Inflammatory macrophage treated with lipopolysaccharide for 1 hour (primary cell): ENCODE measurements around the gene IL4I1.

ENCODE experiments used
- DNase-seq, 2 donors: peaks; one replicate each; pipeline ENCODE4 v3.0.0-alpha.2; 2020 to 2022

IL4I1 gene

DNA sequence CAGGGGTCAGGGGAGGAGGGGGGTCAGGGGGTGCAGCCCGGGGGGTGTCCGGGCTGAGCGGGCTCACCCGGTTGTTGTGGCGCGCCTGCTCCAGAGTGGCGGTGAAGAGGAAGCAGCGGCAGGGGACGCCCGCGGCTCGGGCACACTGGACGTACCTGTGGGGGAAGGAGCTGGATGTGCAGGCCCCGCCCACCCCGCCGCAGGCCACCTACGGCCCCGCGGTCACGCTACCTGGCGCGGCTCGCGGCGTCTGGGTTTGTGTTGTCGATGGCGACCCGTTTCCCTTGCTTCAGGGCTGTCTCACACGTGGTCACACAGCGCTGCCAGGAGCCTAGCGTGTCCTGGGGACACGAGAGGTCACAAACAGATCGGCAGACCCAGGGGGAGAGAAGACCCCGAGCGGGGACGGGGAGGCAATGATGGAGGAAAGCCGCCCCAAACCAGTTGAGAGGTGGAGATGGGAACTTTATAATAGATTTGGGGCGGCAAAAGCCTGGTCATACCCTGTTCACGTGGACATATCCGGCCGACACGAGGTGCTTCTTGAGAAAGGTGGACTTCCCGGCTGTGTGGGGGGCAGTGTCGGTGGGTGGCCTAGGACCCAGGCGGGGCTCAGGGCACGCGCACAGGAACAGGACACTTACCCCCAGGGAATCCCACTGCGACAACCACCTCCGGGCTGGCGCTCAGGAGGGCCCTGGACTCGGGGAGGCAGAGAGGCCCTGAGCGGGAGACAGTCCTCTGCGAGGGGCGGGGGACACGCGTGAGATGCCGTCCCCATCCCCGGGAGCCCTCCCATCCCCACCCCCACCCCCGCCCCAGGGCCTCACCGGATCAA is 34.9 kb downstream of the IL4I1 start:
- DNase-seq = no peak

DNA sequence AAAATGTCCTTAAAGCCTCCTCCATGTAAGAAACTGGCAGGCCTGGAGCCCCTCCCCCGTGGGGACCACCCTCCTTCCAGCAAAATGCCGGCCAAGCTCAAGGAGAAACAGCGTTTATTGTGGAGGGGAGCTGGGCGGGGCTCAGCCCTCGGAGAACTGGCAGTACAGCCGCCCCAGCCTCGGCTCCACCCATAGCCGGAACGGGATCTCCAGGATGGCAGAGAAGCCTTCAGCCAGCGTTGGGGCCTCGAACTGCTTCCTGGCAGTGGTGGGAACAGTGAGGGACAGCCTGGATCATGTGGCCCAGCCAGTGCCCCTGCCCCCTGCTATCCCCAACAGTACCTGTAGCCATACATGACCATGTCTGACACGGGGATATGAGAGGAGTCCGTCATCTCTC is 35.6 kb downstream of the IL4I1 start:
- DNase-seq = no peak

DNA sequence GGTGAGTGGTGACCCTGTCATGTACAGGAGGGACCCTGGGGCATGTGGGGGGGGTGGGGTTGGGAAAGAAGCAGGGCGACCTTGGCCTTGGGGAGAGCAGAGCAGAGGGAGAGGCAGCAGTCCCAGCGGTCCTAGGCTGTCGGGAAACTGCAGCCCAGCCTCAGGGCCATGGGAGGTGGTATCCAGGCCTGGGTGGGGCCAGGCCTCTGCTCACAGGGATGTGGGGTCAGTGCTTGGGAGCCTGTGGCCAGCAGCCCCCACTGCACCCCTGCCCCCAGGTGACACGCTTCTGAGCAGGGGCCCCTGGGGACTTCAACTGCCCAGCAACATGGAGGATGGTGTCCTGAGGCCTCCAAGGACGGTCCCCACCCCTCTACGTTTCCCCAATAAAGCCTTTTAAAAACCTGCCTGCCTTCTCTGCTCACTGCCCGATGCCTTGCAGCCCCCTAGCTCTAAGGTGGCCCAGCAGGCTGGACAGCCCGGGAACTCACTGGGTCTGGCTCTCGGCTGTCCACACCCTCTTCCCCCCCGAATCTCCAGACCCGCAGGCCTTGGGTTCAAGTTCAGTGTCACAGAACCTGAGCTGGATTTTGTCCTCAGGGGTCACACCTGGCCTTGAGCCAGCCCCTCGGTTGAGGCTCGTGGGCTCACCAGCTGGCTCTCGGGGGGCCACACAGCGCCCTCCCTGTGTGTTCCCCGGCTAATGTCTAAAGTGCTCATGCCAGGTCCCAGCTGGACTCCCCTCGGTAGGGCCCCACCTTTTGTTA is 36.2 kb downstream of the IL4I1 start:
- no peak for DNase-seq

DNA sequence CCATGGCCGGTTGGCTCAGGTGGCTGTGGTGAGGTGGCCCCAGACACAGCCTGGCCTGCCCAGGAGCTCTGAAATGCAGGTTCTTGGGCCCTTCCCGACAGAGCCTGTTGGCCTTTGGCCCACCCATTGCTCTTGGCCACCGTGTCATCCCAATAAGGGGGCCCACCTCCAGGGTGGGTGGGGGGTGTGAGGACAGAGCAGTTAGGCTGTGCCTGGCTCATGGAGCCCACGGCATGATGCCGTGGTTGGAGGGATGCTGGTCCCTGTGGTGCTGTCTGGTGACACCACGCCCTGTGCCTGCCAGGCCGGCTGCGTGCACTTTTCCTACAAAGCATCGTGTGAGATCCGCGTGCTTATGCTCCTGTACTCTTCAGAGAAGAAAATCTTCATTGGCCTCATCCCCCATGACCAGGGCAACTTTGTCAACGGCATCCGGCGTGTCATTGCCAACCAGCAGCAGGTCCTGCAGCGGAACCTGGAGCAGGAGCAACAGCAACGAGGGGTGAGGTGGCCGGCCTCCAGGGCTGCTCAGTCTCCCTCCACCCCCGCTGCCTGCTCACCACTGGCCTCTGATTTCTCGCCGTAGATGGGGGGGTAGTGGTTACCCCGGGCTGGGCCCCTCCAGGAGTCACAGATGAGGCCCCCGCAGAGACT is 36.9 kb downstream of the IL4I1 start:
- no peak for DNase-seq

DNA sequence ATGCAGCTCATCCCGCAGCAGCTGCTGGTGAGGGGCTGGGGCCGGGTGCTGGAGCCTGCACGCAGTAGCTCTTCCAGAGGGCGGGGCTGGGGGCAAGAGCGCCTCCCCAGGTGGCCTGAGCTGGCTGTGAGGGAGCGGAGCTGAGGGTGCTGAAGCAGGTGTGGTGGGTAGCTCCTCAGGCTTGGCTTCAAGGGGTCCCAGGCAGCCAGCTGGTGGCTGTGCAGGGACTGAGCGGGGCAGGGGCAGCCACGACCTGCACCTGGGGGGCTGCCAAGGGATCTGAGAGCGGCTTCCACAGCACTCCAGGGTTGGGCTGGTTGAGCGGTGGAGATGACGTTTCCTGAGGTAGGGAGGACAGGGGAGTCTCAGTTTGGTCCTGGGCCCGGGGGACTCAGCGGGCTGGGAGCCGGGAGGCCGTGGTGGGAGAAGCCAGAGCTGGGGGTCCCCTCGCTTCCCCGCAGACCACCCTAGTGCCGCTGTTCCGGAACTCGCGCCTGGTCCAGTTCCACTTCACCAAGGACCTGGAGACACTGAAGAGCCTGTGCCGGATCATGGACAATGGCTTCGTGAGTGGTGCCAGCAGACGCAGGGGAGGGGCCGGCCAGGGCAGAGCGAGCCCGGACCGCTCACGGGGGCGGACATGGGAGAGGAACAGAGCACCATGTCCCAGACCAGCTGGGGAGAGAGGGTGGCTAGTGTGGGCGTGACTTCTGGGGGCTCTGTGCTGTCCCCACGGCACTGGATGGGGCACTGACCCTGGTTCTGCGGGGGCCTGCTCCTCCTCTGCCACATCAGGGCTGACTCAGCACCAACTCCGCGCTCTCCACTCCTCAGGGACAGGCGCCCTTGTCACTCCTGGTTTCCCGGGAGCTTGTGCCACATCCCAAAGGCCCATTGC is 38.4 kb downstream of the IL4I1 start:
- DNase-seq = no peak

DNA sequence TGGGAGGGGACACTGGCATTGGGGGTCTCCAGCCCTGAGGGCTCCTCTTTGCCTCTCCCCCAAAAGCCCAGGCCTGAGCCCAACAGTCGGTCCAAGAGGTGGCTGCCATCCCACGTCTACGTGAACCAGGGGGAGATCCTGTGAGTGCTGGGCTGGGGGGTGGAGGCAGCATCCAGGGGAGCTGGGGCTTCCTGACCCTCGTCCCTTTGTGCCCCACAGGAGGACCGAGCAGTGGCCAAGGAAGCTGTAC is 38.9 kb downstream of the IL4I1 start:
- DNase-seq = no peak

DNA sequence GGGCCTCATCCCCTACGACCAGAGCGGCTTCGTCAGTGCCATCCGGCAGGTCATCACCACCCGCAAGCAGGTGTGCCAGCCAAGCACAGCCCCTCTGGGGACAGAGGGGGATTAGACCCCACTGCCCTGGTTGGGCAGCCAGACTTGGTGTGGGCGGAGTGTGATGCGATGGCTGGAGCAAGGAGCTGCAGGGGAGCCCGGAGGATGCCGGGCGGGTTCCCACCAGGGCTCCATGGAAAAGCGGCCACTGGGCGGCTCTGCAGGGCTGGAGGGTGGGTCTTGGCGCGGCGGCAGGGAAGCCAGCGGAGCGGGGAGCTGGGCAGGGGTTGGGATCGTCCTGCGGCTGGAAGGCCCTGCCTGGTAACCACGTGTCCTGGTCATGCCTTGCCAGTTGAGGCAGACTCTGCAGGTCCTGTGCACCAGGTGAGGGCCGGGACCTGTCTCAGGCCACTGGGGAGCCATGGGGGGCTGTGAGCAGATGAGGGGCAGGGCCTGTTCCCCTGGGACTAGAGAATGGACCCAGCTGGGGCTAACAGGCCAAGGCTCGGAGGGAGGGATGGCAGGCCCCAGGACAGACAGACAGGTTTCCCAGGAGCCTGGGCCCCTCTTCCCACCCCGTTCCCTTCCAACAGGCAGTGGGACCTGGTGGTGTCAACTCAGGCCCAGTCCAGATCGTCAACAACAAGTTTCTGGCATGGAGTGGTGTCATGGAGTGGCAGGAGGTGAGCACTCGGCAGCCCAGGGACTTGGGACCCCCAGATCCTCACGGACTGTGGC is 39.4 kb downstream of the IL4I1 start:
- DNase-seq = no peak

DNA sequence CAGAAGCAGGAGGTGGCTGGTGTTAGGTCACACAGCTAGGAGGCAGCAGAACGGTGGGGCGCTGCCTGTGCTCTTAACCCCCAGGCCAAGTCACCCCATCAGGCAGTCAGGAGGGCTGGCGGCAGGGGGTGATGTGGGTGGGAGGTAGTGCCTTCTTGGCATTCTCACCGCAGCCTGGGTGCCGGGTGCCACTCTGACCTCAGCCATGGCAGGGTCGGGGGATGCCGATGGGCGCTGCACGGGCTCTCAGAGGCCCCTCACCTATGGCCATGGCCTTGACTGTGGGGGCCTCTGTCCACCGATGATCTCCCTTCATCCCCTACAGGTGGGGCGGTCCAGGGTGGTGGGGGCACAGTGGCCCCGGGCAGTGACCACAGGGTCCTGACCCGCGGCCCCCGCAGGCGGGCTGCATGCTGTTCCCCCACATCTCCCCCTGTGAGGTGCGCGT is 40.1 kb downstream of the IL4I1 start:
- DNase-seq = no peak

DNA sequence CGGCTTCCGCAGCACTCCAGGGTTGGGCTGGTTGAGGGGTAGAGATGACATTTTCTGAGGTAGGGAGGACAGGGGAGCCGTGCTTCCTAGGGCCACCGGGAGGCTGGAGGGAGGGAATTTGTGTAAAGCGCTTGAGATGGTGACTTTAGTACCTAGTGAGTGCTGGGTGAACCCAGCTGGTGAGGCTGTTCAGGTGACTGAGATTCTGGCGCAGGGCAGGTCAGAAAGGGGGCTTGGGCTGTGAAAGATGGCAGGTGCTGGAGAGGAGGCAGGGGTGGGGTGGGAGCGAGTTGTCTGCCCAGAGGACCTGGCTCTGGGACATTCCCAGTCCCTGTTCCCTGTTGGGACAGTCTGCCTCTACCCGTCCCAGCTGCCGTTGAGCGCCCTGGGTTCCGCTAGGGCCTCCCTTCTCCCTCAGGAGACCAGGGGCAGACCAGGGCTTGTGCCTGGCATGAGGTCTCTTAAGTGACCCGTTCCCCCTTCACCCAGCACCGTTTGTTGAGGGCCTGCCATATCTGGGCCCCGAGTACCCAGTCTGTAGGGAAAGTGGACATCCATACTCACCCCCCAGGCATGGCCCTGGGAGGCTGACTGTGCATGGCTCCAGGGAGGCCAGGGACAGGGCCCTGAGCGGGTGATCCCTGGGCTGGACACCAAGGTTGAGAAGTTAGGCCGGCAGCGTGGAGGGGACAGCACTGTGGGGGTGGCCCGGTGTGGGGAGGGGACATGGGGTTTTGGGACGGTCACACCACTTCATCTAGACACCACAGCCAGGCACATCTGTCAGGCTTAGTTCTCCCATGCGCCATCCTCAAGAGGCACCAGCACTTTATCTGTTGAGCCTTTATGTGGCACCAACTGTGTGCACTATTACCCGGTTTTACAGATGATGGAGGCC is 40.8 kb downstream of the IL4I1 start:
- no peak for DNase-seq

DNA sequence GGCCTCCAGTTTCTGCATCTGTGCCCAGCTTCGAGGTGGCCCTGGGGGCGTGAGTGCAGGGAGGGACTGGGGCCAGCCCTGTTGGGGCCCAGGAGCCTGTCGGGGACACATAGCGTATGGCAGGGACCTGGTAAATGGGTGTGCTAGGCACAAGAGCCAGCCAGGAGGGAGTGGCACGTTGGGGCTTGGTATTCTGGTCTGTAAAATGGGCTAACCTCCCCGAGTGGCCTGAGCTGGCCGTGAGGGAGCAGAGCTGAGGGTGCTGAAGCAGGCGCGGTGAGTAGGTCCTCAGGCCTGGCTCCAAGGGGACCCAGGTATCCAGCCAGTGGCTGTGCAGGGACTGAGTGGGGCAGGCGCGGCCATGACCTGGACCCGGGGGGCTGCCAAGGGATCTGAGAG is 41.4 kb downstream of the IL4I1 start:
- DNase-seq = no peak

DNA sequence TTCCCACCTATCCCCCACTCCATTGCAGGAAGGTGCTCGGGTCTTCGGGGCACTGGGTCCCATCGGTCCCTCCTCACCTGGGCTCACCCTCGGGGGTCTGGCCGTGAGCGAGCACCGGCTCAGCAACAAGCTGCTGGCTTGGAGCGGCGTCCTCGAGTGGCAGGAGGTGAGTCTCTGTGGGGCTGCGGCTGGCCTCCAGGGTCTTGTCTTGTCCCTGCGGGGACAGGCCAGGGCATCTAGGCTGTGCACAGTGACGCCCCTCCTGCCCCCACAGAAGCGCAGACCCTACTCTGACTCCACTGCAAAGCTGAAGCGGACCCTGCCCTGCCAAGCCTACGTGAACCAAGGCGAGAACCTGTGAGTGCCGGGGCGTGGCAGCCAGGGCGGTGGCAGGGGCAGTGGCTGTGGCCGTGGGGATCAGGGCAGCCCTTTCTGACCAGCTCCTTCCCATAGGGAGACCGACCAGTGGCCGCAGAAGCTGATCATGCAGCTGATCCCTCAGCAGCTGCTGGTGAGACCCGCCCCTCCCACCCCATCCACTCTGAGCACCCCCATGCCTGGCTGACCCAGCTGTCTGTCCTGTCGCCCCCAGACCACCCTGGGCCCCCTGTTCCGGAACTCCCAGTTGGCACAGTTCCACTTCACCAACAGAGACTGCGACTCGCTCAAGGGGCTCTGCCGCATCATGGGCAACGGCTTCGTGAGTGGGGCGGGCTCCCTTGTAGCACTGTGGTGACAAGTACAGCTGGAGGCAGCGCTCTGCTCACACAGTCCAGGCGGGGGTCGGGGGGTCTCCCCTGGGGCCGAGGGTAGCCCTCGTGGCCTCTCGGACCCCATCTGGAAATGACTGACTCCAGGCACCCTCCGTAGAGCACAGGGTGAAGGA is 42.1 kb downstream of the IL4I1 start:
- DNase-seq = no peak

DNA sequence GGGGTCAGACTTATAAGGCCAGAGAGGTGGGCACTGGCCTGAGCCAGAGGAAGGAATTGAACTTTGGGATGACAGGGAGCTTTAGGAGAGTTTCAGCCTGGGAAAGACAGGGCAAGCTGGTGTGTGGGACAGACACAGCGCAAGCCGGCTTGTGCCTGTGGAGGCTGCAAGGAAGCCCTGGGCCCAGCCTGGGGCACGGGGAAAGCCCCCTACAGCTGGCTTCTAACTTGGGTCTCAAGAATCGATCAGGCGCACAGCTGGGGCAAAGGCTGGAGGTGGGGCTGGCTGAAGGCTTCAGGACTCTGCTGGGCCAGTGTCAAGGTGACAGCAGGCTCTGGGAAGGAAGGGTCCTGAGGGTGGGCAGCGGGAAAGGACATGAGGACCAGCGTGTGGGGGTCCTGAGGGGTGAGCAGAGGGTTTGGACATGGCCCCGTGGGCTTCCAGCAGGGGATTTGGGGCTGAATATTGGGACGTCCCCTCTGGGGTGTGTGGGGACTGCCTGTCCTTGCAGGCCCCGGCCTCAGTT is 42.8 kb downstream of the IL4I1 start:
- DNase-seq = no peak

DNA sequence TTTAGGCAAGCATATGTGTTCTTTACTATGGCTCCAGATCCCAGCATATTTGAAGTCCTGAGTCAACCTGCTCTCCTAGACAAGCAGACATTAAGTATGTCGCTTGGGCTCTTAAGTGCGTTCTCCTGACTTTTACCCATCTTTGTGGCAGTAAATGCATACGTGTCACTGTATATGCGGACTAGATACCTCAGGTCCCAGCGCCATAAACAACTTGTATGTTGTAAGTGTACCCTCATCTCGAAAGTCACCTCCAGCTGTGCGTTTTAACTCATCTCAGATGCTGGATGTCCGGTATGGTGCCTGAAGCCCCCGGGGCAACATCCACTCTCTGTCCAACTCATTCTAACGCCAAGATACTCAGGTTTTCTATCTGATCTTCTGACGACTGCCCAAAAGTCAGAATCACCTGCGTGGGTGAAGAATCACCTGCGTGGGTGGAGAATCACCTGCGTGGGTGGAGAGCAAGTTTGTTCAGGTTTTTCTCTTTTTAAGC is 44.0 kb downstream of the IL4I1 start:
- no peak for DNase-seq

DNA sequence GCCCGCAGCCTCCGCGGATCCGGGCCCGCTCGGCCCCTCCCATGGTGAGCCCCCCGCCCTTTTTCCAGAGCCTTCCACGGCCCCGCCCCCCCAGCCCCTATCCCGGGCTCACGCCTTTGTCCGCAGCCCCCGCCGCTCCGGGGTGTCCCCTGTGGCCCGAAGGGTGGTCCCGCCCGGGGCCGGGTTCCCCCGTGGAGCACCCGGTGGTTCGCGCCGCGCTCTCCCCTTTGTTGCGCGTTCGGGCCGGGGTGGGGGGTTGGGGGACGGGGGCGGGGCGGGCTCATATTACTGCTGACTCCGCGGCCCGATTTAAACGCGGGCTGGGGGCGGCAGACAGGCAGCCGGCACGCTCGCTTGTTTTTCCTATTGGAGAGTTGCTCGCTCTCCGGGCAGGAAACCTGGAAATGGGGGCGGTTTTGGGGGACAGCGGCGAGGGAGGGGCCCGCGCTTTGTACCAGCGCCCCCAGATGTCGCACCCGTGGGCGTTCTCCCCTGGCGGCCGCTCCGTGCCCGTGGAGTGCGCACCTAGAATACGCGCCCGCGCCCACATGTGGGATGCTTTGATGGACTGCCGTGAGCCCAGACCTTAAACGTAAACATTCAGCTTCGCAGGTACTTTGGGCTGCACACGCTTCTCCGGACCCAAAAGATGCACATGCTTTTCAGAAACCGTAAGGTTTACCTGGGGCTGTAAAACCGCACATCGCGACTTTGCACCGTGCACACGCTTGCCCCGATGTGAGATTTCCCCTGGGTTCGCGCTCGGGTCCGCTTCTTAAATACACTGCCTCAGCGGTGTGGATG is 45.0 kb downstream of the IL4I1 start:
- no peak for DNase-seq

DNA sequence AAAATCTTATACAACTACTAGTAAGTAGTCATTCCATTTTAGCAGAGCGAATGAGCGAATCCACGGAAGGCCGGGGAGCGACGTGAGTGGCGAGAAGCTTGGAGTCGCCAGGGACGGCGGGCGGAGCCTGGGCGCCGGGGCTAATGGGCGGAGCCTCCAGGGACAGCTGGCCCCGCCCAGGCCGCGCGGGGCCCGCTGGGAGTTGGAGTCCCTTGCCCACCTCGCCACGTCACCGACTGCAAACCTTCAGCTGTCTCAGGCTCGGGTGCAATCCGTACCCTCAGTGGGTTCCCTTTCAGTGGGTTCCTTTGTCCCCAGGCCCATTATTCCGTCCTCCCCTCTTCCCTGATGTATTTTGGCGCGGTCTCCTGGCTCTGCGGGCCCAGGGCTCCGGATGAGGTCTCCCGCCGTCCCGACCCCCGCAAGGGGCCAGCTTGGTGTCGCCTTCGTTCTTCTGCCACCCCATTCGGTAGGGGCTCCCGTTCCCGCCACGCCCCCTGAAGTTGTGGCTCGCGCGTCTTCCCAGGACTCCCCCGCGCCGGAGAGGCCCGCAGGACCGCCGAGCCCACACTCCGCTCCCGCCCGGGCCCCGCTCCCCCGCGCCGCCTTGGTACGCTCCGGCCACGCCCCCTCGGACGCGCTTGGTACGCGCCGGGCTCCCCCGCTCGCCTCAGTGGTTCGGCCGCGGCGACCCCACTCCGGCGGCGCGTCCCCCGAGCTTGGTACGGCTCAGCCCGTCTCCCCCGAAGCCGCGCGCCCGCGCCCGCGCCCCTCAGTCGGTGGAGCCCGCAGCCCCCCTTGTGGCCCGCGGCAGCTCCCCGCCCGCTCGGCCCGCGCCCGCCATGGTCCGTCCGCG is 46.0 kb downstream of the IL4I1 start, which contains the start of gene PTOV1:
Gene PTOV1, plus strand, starts transcription at position 673 of the 856 bp plus-strand sequence.
- peak; percentile 89 to 96 for DNase-seq

DNA sequence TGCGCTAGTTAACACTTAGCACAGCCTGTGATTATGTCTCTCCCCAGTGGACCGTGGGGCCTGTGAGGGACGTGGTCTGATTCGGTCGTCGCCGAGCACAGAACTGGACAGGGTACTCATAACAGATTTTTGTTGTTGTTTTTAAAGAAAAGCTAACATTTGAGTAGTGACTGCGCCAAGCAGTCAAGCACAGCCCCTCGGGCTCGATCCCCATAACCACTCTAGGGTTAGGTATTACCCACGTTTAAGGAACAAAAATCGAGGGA is 46.5 kb downstream of the IL4I1 start:
- no peak for DNase-seq

DNA sequence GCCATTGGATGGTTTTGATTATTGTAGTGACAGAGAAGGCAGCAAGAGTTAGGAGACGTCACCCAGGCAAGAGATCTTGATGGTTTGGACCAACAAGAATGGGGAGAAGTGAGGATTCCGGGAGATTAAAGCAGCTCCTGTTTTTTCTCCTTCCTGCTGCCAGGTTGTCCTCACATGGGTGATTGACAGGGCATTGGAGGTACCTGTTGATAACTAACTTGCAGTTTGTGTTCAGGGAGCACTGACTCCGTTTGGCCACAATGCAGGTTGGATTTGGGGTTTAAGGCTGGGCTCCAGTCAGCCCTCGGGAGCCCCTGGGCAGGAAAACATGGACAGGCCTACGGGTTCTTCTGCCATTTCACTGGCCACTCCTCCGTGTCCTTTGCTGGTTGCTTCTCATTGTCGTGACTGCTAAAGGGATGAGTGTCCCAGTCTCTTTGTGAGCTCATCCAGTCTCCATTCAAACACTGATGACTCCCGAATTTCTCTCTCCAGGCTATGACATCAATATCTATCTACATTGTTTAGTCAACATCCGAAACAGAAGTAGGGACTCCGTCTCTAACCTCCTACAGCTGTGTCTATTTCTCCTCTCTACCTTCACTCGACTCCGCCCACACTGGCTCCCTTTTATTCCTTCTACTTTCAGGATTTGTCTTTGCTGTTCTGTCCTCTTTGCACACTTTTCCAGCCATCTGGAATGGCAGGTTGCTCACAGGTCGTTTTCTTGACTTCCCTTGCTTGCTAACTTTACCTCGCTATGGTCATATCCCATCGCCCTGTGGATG is 47.1 kb downstream of the IL4I1 start:
- DNase-seq = no peak
